ENCODE measurements around the gene IL18RAP. TPM values are rescaled to one million over a fixed set of nuclear protein-coding genes. Genes with fewer than 3 reads are reported as not detected.

IL18RAP gene
- total RNA-seq, 1 donor from 2014 or later: not detected

DNA sequence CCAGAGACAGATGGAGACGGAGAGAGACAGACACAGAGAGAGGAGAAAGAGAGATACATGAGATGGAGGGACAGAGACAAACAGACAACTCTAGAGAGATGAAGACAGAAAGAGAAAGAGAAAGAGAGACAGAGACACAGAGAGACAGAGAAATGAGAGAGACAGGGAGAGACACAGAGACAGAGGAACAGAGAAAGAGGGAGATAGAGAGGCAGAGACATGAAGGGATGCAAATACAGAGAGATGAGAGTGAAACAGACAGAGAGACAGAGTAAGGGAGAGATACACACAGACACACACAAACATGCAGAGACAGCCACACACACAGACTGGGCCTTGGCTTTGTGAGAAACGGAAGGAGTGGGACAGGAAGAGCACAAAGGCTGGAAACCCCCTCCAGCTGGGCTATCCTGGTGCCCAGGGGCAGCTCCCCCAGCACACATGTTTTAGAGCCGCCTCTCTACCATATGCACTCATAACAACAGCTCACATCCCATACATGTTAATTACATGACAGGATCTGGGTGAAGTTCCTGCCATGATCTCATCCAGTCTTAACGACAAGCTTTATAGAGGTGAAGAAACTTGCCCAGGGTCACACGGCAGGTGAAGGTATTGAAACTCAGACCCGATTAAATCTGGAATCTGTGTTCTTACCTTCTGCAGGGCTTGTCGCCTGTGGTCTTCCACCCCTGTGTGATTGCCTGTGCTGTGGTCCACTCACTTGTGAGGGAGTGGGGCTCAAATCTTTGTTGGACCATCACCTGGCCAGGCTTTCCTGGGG is 35.0 kb upstream of the IL18RAP start:
- H3K4me1 Mint-ChIP-seq: no peaks in the 10 kb centered on the region
- Histone ChIP-seq H3K79me2 (ENCODE audit: low read depth) (no peaks in the 10 kb centered on the region), H3K4me2 (no peak overlapping the region), H2AFZ (replicated peaks) (no peak overlapping the region), H3K27me3 (no peaks in the 10 kb centered on the region), H3K4me3 (no peak overlapping the region), H3K9me3 (ENCODE audit: low read depth) (peaks cover 5% of the 10 kb centered on the region), H3K9ac (no peak overlapping the region), H3K4me1 (no peaks in the 10 kb centered on the region), H4K20me1 (ENCODE audit: low read depth) (no peaks in the 10 kb centered on the region), H3K27ac (no peak overlapping the region), H3F3A (ENCODE audit: low read depth) (no peaks in the 10 kb centered on the region), H3K36me3 (no peaks in the 10 kb centered on the region)
- no peak overlapping the region for H3K27ac Mint-ChIP-seq
- TF ChIP-seq EZH2phosphoT487 (IDR thresholded peaks at IDR 0.05) (no peak), EZH2 (IDR thresholded peaks at IDR 0.05) (no peak)
- TF ChIP-seq, protein P1, sequence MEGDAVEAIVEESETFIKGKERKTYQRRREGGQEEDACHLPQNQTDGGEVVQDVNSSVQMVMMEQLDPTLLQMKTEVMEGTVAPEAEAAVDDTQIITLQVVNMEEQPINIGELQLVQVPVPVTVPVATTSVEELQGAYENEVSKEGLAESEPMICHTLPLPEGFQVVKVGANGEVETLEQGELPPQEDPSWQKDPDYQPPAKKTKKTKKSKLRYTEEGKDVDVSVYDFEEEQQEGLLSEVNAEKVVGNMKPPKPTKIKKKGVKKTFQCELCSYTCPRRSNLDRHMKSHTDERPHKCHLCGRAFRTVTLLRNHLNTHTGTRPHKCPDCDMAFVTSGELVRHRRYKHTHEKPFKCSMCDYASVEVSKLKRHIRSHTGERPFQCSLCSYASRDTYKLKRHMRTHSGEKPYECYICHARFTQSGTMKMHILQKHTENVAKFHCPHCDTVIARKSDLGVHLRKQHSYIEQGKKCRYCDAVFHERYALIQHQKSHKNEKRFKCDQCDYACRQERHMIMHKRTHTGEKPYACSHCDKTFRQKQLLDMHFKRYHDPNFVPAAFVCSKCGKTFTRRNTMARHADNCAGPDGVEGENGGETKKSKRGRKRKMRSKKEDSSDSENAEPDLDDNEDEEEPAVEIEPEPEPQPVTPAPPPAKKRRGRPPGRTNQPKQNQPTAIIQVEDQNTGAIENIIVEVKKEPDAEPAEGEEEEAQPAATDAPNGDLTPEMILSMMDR (IDR thresholded peaks at IDR 0.05): no peak
- no peak overlapping the region for H3K4me3 Mint-ChIP-seq
- no peaks in the 10 kb centered on the region for H3K36me3 Mint-ChIP-seq
- no peaks in the 10 kb centered on the region for H3K27me3 Mint-ChIP-seq (ENCODE audit: insufficient read depth, low read depth)
- no peak for DNase-seq (ENCODE audit: low spot score)
- peaks cover 7% of the 10 kb centered on the region for H3K9me3 Mint-ChIP-seq

DNA sequence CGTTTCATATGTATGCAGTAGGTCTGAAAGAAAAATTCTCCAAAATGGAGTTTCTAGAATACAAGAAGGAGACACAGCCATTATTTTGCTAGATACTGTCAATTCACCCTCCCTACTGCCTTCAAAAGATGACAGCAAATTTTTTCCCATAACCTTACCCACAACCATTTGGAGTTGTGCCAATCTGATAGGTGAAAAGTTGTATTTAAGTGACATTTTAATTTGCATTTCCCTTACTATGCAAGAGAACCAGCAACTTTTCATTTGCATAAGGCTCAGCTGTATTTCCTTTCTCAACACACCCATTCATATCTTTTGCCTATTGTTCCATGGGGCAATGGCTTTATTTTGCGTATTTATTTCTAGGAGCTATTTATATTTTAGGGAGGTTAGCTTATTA is 31.4 kb upstream of the IL18RAP start:
- Histone ChIP-seq H3F3A (ENCODE audit: low read depth) (no peaks in the 10 kb centered on the region), H4K20me1 (ENCODE audit: low read depth) (no peaks in the 10 kb centered on the region), H3K79me2 (ENCODE audit: low read depth) (no peaks in the 10 kb centered on the region), H3K4me3 (no peak overlapping the region), H3K27ac (no peak overlapping the region), H3K9ac (no peak overlapping the region), H2AFZ (replicated peaks) (no peak overlapping the region), H3K4me1 (no peaks in the 10 kb centered on the region), H3K27me3 (no peaks in the 10 kb centered on the region), H3K9me3 (ENCODE audit: low read depth) (no peaks in the 10 kb centered on the region), H3K36me3 (no peaks in the 10 kb centered on the region), H3K4me2 (no peak overlapping the region)
- DNase-seq (ENCODE audit: low spot score): no peak
- Mint-ChIP-seq H3K4me3 (no peak overlapping the region), H3K4me1 (no peaks in the 10 kb centered on the region), H3K27me3 (ENCODE audit: insufficient read depth, low read depth) (no peaks in the 10 kb centered on the region), H3K9me3 (no peaks in the 10 kb centered on the region), H3K27ac (no peak overlapping the region), H3K36me3 (no peaks in the 10 kb centered on the region)
- TF ChIP-seq EZH2 (IDR thresholded peaks at IDR 0.05) (no peak), EZH2phosphoT487 (IDR thresholded peaks at IDR 0.05) (no peak)
- TF ChIP-seq, protein P1 (IDR thresholded peaks at IDR 0.05): no peak

DNA sequence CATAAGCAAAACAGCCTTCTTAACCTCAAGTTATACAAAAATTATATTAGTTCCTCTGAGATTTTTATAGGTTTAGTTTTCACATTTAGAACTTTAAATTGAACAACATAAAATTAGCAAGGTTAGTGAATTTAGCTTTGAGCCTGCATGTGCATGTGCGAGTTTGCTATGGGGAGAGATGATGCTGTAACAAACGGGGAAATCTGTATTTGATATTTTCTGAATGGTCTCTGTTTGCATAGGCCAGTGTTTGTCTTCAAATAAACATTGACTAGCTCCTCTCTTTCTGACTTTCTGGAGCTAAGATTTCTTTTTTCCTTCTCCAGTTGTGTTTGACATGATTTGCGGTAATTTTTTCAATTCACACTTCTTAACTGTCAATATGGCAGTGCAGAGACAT is 30.9 kb upstream of the IL18RAP start:
- Mint-ChIP-seq H3K9me3 (no peaks in the 10 kb centered on the region), H3K4me1 (no peaks in the 10 kb centered on the region), H3K36me3 (no peaks in the 10 kb centered on the region), H3K27me3 (ENCODE audit: insufficient read depth, low read depth) (no peaks in the 10 kb centered on the region), H3K4me3 (no peak overlapping the region), H3K27ac (no peak overlapping the region)
- H3F3A ChIP-seq (ENCODE audit: low read depth): no peaks in the 10 kb centered on the region
- no peak overlapping the region for H3K9ac ChIP-seq
- H3K27ac ChIP-seq: no peak overlapping the region
- H3K27me3 ChIP-seq: no peaks in the 10 kb centered on the region
- H3K9me3 ChIP-seq (ENCODE audit: low read depth): no peaks in the 10 kb centered on the region
- no peaks in the 10 kb centered on the region for H4K20me1 ChIP-seq (ENCODE audit: low read depth)
- H3K4me1 ChIP-seq: no peaks in the 10 kb centered on the region
- TF ChIP-seq EZH2 (IDR thresholded peaks at IDR 0.05): no peak
- TF ChIP-seq EZH2phosphoT487 (IDR thresholded peaks at IDR 0.05): no peak
- TF ChIP-seq, protein P1 (IDR thresholded peaks at IDR 0.05): no peak
- no peaks in the 10 kb centered on the region for H3K79me2 ChIP-seq (ENCODE audit: low read depth)
- H3K4me2 ChIP-seq: no peak overlapping the region
- no peak for DNase-seq (ENCODE audit: low spot score)
- H3K4me3 ChIP-seq: no peak overlapping the region
- no peaks in the 10 kb centered on the region for H3K36me3 ChIP-seq
- H2AFZ ChIP-seq (replicated peaks): no peak overlapping the region

Data from neural progenitor cell (in vitro differentiated cells).